Measurements from ENCODE around the gene PTPN14.

The PTPN14 gene

GRCh38 chr1:214331827-214332423 is 219.5 kb downstream of the PTPN14 start:
- no peak overlapping the region for H3K4me3 ChIP-seq (ENCODE audit: low read depth, low read length)
- no peaks in the 10 kb centered on the region for H3K4me1 ChIP-seq
- peak; percentile 65 for DNase-seq
- TF ChIP-seq, protein P1, sequence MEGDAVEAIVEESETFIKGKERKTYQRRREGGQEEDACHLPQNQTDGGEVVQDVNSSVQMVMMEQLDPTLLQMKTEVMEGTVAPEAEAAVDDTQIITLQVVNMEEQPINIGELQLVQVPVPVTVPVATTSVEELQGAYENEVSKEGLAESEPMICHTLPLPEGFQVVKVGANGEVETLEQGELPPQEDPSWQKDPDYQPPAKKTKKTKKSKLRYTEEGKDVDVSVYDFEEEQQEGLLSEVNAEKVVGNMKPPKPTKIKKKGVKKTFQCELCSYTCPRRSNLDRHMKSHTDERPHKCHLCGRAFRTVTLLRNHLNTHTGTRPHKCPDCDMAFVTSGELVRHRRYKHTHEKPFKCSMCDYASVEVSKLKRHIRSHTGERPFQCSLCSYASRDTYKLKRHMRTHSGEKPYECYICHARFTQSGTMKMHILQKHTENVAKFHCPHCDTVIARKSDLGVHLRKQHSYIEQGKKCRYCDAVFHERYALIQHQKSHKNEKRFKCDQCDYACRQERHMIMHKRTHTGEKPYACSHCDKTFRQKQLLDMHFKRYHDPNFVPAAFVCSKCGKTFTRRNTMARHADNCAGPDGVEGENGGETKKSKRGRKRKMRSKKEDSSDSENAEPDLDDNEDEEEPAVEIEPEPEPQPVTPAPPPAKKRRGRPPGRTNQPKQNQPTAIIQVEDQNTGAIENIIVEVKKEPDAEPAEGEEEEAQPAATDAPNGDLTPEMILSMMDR (IDR thresholded peaks at IDR 0.05; ENCODE audit: low read depth, low read length), result peak; percentile 97
- no peaks in the 10 kb centered on the region for H3K27me3 ChIP-seq
- no peaks in the 10 kb centered on the region for H3K9me3 ChIP-seq
- H3K36me3 ChIP-seq, result no peaks in the 10 kb centered on the region

DNA sequence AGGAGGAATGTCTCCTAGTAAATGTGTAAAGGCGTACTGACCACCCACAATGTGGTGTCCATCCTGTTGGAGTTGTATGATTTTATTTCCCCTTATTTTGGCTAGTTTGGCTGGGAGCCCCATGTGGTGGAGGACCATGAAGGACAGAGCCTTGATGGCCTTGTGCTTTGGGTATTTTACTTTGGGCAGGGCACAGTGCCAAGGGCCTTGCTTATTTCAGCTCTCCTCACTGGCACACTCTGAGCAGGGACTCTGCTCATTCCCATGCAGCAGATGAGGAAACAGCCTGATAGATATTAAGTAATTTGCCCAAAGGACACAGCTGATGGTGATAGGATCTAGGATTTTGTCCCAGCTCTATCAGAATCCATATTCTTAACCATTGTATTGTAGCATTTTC is 220.2 kb downstream of the PTPN14 start:
- DNase-seq, result no peak
- Histone ChIP-seq H3K27me3 (no peaks in the 10 kb centered on the region), H3K36me3 (no peaks in the 10 kb centered on the region), H3K9me3 (no peaks in the 10 kb centered on the region), H3K4me1 (no peaks in the 10 kb centered on the region), H3K4me3 (ENCODE audit: low read depth, low read length) (no peak overlapping the region)
- TF ChIP-seq, protein P1 (IDR thresholded peaks at IDR 0.05; ENCODE audit: low read depth, low read length), result no peak

DNA sequence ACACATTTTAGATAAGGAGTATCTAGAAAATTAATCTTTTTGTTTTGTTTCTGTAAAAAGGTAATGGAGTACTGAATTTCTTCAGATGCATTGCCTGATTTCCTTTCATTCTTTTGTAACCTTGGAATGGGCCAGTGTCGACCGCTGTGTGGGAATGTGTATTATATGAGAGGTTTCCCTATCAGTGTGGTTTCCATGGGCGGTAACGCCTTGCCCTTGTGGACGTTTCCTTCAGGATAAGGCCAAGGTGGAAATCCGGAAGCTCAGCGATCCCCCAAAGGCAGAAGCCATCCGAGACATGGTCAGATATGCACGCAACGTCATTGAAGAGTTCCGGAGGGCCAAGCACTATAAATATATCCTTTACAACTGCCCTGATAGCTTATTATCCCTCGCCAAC is 220.7 kb downstream of the PTPN14 start:
- no peaks in the 10 kb centered on the region for H3K4me1 ChIP-seq
- no peaks in the 10 kb centered on the region for H3K36me3 ChIP-seq
- TF ChIP-seq, protein P1 (IDR thresholded peaks at IDR 0.05; ENCODE audit: low read depth, low read length), result no peak
- H3K9me3 ChIP-seq, result no peaks in the 10 kb centered on the region
- no peak for DNase-seq
- no peak overlapping the region for H3K4me3 ChIP-seq (ENCODE audit: low read depth, low read length)
- H3K27me3 ChIP-seq, result no peaks in the 10 kb centered on the region

- no peaks in the 10 kb centered on the region for H3K9me3 ChIP-seq
- H3K36me3 ChIP-seq, result no peaks in the 10 kb centered on the region
- TF ChIP-seq, protein P1 (IDR thresholded peaks at IDR 0.05; ENCODE audit: low read depth, low read length), result no peak
- no peak for DNase-seq
- no peak overlapping the region for H3K4me3 ChIP-seq (ENCODE audit: low read depth, low read length)
- H3K27me3 ChIP-seq, result no peaks in the 10 kb centered on the region
- H3K4me1 ChIP-seq, result no peaks in the 10 kb centered on the region
These were observed 221.2 kb downstream of the PTPN14 start for GRCh38 chr1:214330222-214330621.

GRCh38 chr1:214329470-214330220 is 221.8 kb downstream of the PTPN14 start:
- Histone ChIP-seq H3K27me3 (no peaks in the 10 kb centered on the region), H3K4me1 (no peaks in the 10 kb centered on the region), H3K4me3 (ENCODE audit: low read depth, low read length) (no peak overlapping the region), H3K9me3 (no peaks in the 10 kb centered on the region), H3K36me3 (no peaks in the 10 kb centered on the region)
- TF ChIP-seq, protein P1 (IDR thresholded peaks at IDR 0.05; ENCODE audit: low read depth, low read length), result no peak
- no peak for DNase-seq

Measured in BE2C (cell line).